WTC11 (cell line): ENCODE data around the gene POLR3GL. TPM values are rescaled to one million over a fixed set of nuclear protein-coding genes. Genes with fewer than 3 reads are reported as not detected.

Source experiments
- ATAC-seq: fragments of 200-7000 bp; cut with Tn5 transposase; 2 replicates; pipeline ENCODE4 v1.10.0; 2021; ENCODE audit warnings: mild to moderate bottlenecking, moderate library complexity
- CTCF ChIA-PET: fragments of 300-600 bp; sonication (Branson Sonifier 250); formaldehyde crosslinking; loops from one replicate; lab custom pipeline; 2021; ENCODE audit warnings: antibody characterized with exemption; lab: Charles Lee
- POLR2A ChIA-PET: fragments of 350-600 bp; sonication (Branson Sonifier 250); formaldehyde crosslinking; loops from one replicate; lab custom pipeline; 2021; ENCODE audit warnings: antibody characterized with exemption; lab: Charles Lee
- DNase-seq: peaks from one replicate; pipeline ENCODE4 v3.0.0; 2021; ENCODE audit warnings: low spot score
- H3K27ac Mint-ChIP-seq: 2 replicates; pipeline ENCODE4 v1.8.0; 2021; ENCODE audit warnings: mixed read lengths
- H3K27me3 Mint-ChIP-seq: 2 replicates; pipeline ENCODE4 v1.8.0; 2021; ENCODE audit warnings: low read depth, mild to moderate bottlenecking, moderate library complexity, mixed read lengths
- H3K36me3 Mint-ChIP-seq: 2 replicates; pipeline ENCODE4 v1.8.0; 2021; ENCODE audit warnings: mixed read lengths
- H3K4me1 Mint-ChIP-seq: 2 replicates; pipeline ENCODE4 v1.8.0; 2022; ENCODE audit warnings: mixed read lengths
- H3K4me3 Mint-ChIP-seq: 2 replicates; pipeline ENCODE4 v1.8.0; 2021; ENCODE audit warnings: mild to moderate bottlenecking, moderate library complexity, mixed read lengths
- H3K9me3 Mint-ChIP-seq: 2 replicates; pipeline ENCODE4 v1.8.0; 2021; ENCODE audit warnings: mixed read lengths
- CBFB ChIP-seq: sonication (generic); formaldehyde crosslinking; IDR thresholded peaks from 2 replicates; pipeline ENCODE4 v1.8.1; 2022; ENCODE audit warnings: mild to moderate bottlenecking, low read depth, missing genetic modification reagents
- FOXJ3 ChIP-seq: sonication (generic); formaldehyde crosslinking; IDR thresholded peaks from 2 replicates; pipeline ENCODE4 v1.9.0; 2021; ENCODE audit warnings: missing genetic modification reagents, mild to moderate bottlenecking, borderline replicate concordance
- FOXP1 ChIP-seq: sonication (generic); formaldehyde crosslinking; IDR thresholded peaks from 2 replicates; pipeline ENCODE4 v1.8.0; 2022; ENCODE audit warnings: missing genetic modification reagents, mild to moderate bottlenecking, moderate library complexity, borderline replicate concordance
- HMGA2 ChIP-seq: fragments of 250-450 bp; sonication (Bioruptor Pico); IDR thresholded peaks from 2 replicates; pipeline ENCODE4 v1.4.0; 2021; ENCODE audit warnings: mild to moderate bottlenecking, moderate library complexity
- JAZF1 ChIP-seq: fragments of 250-450 bp; sonication (Bioruptor Pico); IDR thresholded peaks from 2 replicates; pipeline ENCODE4 v1.9.0; 2021; ENCODE audit warnings: moderate library complexity, mild to moderate bottlenecking, inconsistent platforms
- SMAD3 ChIP-seq: sonication (generic); formaldehyde crosslinking; IDR thresholded peaks from 2 replicates; pipeline ENCODE4 v1.8.0; 2022; ENCODE audit warnings: missing genetic modification reagents, mild to moderate bottlenecking, borderline replicate concordance
- SOX15 ChIP-seq: fragments of 250-450 bp; sonication (Bioruptor Pico); IDR thresholded peaks from 2 replicates; pipeline ENCODE4 v1.9.0; 2021; ENCODE audit warnings: mild to moderate bottlenecking
- TEAD1 ChIP-seq: sonication (generic); formaldehyde crosslinking; IDR thresholded peaks from 2 replicates; pipeline ENCODE4 v1.8.0; 2022; ENCODE audit warnings: mild to moderate bottlenecking, missing genetic modification reagents
- ZNF317 ChIP-seq: sonication (generic); formaldehyde crosslinking; IDR thresholded peaks from 2 replicates; pipeline ENCODE4 v1.8.1; 2023; ENCODE audit warnings: low read depth, mild to moderate bottlenecking, moderate library complexity, missing genetic modification reagents, borderline replicate concordance
- ZNF423 ChIP-seq: fragments of 250-450 bp; sonication (Bioruptor Pico); IDR thresholded peaks from 2 replicates; pipeline ENCODE4 v2.1.2; 2022; ENCODE audit warnings: mild to moderate bottlenecking, moderate library complexity
- ZNF425 ChIP-seq: fragments of 250-450 bp; sonication (Bioruptor Pico); conservative IDR thresholded peaks from 2 replicates; pipeline ENCODE4 v1.9.0; 2021; ENCODE audit warnings: mild to moderate bottlenecking
- ZNF671 ChIP-seq: fragments of 250-450 bp; sonication (Bioruptor Pico); IDR thresholded peaks from 2 replicates; pipeline ENCODE4 v1.8.0; 2021; ENCODE audit warnings: mild to moderate bottlenecking
- total RNA-seq: library from RNA; stranded (reverse); gene quantifications from 3 replicates; pipeline ENCODE4 v1.2.3, GENCODE V29; 2021
- TF ChIP-seq, protein P1 (sequence below): sonication (generic); formaldehyde crosslinking; IDR thresholded peaks from 2 replicates; pipeline ENCODE4 v1.8.1; 2023; ENCODE audit warnings: mild to moderate bottlenecking, missing genetic modification reagents
- TF ChIP-seq, protein P2 (sequence below): sonication (generic); formaldehyde crosslinking; IDR thresholded peaks from 2 replicates; pipeline ENCODE4 v1.8.0; 2022; ENCODE audit warnings: mild to moderate bottlenecking, missing genetic modification reagents
- TF ChIP-seq, protein P3 (sequence below): sonication (generic); formaldehyde crosslinking; IDR thresholded peaks from 2 replicates; pipeline ENCODE4 v1.8.0; 2022; ENCODE audit warnings: mild to moderate bottlenecking, missing genetic modification reagents
- TF ChIP-seq, protein P4 (sequence below): sonication (generic); formaldehyde crosslinking; conservative IDR thresholded peaks from 2 replicates; pipeline ENCODE4 v1.8.1; 2023; ENCODE audit warnings: mild to moderate bottlenecking, low read depth, missing genetic modification reagents, moderate library complexity
- TF ChIP-seq, protein P5 (sequence below): sonication (generic); formaldehyde crosslinking; IDR thresholded peaks from 2 replicates; pipeline ENCODE4 v1.8.1; 2023; ENCODE audit warnings: mild to moderate bottlenecking, missing genetic modification reagents

The POLR3GL gene
- total RNA-seq, 1 experiment from 2014 or later: 3.8 TPM

DNA sequence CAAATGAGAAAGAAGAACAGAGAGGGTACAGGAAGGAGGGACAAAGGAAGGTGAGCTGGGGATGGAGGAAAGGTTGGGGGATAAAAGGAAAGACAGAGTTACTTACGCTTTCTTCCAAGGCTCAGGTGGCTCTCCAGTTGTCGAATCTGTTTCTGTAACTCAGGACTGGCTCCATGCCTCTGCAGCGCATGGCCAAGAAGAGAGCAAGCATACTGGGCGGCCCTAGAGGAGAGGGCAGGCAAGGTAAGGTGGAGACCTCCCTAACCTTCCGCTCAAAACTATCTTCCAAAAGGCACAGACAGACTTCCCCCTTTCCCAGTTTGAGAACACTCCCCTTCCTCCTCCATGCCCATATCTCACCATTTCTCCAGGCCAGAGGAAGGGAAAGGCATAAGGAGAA lies 46.9 kb upstream of the POLR3GL start:
- ChIA-PET POLR2A (interaction anchor here (0.5 kb wide), 1 partner anchor 66 kb away, joined by 3 read pairs; no protein-coding TSS in a partner anchor), CTCF (interaction anchor here (2.0 to 3.0 kb wide), 3 partner anchors 8 to 26 kb away, joined by 11 to 17 read pairs (median 14); partner anchors contain the start of genes ITGA10 and RBM8A)
- ATAC-seq (0 out of 2 replicates have a peak, but pooled peaks have one; percentile 4), DNase-seq (no peak)
- Mint-ChIP-seq H3K4me1 (peaks cover 19% of the 10 kb centered on the region), H3K27ac (no peak overlapping the region), H3K36me3 (no peaks in the 10 kb centered on the region), H3K9me3 (no peaks in the 10 kb centered on the region), H3K4me3 (peak overlapping the region; percentile 86), H3K27me3 (peaks cover 10% of the 10 kb centered on the region)
- TF ChIP-seq, protein P1, sequence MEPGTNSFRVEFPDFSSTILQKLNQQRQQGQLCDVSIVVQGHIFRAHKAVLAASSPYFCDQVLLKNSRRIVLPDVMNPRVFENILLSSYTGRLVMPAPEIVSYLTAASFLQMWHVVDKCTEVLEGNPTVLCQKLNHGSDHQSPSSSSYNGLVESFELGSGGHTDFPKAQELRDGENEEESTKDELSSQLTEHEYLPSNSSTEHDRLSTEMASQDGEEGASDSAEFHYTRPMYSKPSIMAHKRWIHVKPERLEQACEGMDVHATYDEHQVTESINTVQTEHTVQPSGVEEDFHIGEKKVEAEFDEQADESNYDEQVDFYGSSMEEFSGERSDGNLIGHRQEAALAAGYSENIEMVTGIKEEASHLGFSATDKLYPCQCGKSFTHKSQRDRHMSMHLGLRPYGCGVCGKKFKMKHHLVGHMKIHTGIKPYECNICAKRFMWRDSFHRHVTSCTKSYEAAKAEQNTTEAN (CRISPR knock-in tag): no peak
- TF ChIP-seq ZNF671 (CRISPR knock-in tag) (no peak), ZNF423 (CRISPR knock-in tag) (no peak), CBFB (CRISPR knock-in tag) (no peak), JAZF1 (CRISPR knock-in tag) (no peak), FOXJ3 (no peak), FOXP1 (CRISPR knock-in tag) (no peak), SMAD3 (CRISPR knock-in tag) (no peak), HMGA2 (no peak), SOX15 (no peak), ZNF317 (CRISPR knock-in tag) (no peak), ZNF425 (CRISPR knock-in tag) (no peak), TEAD1 (CRISPR knock-in tag) (no peak)
- TF ChIP-seq, protein P2, sequence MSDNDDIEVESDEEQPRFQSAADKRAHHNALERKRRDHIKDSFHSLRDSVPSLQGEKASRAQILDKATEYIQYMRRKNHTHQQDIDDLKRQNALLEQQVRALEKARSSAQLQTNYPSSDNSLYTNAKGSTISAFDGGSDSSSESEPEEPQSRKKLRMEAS: no peak
- TF ChIP-seq, protein P3, sequence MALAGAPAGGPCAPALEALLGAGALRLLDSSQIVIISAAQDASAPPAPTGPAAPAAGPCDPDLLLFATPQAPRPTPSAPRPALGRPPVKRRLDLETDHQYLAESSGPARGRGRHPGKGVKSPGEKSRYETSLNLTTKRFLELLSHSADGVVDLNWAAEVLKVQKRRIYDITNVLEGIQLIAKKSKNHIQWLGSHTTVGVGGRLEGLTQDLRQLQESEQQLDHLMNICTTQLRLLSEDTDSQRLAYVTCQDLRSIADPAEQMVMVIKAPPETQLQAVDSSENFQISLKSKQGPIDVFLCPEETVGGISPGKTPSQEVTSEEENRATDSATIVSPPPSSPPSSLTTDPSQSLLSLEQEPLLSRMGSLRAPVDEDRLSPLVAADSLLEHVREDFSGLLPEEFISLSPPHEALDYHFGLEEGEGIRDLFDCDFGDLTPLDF (CRISPR knock-in tag): no peak
- TF ChIP-seq, protein P4, sequence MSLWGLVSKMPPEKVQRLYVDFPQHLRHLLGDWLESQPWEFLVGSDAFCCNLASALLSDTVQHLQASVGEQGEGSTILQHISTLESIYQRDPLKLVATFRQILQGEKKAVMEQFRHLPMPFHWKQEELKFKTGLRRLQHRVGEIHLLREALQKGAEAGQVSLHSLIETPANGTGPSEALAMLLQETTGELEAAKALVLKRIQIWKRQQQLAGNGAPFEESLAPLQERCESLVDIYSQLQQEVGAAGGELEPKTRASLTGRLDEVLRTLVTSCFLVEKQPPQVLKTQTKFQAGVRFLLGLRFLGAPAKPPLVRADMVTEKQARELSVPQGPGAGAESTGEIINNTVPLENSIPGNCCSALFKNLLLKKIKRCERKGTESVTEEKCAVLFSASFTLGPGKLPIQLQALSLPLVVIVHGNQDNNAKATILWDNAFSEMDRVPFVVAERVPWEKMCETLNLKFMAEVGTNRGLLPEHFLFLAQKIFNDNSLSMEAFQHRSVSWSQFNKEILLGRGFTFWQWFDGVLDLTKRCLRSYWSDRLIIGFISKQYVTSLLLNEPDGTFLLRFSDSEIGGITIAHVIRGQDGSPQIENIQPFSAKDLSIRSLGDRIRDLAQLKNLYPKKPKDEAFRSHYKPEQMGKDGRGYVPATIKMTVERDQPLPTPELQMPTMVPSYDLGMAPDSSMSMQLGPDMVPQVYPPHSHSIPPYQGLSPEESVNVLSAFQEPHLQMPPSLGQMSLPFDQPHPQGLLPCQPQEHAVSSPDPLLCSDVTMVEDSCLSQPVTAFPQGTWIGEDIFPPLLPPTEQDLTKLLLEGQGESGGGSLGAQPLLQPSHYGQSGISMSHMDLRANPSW (CRISPR knock-in tag): no peak
- TF ChIP-seq, protein P5, sequence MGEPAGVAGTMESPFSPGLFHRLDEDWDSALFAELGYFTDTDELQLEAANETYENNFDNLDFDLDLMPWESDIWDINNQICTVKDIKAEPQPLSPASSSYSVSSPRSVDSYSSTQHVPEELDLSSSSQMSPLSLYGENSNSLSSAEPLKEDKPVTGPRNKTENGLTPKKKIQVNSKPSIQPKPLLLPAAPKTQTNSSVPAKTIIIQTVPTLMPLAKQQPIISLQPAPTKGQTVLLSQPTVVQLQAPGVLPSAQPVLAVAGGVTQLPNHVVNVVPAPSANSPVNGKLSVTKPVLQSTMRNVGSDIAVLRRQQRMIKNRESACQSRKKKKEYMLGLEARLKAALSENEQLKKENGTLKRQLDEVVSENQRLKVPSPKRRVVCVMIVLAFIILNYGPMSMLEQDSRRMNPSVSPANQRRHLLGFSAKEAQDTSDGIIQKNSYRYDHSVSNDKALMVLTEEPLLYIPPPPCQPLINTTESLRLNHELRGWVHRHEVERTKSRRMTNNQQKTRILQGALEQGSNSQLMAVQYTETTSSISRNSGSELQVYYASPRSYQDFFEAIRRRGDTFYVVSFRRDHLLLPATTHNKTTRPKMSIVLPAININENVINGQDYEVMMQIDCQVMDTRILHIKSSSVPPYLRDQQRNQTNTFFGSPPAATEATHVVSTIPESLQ (CRISPR knock-in tag): no peak
